Activated CD4-positive, alpha-beta T cell treated with anti-CD3 and anti-CD28 coated beads, Interleukin-10, Interleukin-2, amounts not matched to agents 100 ng/mL and 50 ng/mL, durations not matched to agents 16 hours and 8 hours (primary cell): ENCODE measurements around the gene PI4KA.
"Not testable (repeated sequence)": the region's sequence is repeated elsewhere in the genome, so short reads cannot be mapped to it uniquely, and the experiment has no call there.

Experiments
- DNase-seq: peaks from one replicate; pipeline ENCODE4 v3.0.0-alpha.2; 2020

Gene PI4KA

DNA sequence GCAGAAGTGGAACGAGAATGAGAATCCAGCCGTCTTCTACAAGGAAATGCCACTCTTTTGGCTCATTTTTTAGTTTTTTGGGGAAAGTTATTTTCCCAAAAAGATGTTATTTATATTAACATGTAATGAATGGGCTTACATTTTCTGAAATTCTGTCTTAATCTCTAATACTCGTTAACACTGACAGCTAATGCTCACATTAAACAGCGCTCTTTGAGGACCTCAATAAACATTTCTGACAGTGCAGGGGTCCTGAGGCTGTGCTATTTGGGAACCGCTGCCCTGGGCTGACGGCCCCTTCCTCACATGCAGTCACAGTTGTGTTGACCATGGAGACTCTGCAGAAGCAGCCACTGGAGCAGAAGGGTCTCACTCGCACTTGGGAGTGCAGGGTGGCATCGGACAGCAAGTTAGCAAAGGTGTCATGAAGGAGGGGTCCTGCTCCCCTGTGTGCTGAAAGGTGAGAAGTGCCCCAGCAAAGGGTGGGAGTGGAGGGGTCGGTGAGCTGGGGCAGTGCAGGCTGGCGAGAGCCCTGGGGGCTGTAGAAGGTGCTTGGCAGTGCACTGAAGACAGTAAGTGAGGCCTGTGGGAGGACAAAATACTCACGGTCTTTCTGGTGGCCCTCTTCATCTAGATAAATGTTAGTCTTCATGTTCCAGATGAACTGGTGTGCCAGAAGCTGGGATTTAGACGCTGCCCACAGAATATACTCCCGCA is 137.8 kb downstream of the PI4KA start:
- no peak for DNase-seq

DNA sequence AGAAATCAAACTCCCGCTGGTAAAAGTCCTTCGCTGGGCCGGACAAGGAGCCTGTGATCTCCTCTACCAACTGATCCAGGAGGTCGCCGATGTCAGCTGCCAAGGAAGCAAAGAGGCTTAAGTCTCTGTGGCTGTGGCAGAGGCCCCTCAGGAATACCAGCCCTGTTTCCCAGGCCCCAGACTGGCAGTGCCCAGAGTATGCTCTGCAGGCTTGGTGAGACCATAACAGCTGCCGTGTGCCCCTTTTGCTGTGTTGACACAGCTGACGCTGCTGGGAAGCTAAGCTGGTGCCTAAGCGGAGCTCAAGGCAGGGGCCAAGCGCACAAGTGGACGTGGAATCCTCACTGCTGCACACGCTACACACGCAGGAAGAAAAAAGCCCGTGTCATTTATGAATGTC is 139.9 kb downstream of the PI4KA start:
- DNase-seq, result not testable (repeated sequence)

DNA sequence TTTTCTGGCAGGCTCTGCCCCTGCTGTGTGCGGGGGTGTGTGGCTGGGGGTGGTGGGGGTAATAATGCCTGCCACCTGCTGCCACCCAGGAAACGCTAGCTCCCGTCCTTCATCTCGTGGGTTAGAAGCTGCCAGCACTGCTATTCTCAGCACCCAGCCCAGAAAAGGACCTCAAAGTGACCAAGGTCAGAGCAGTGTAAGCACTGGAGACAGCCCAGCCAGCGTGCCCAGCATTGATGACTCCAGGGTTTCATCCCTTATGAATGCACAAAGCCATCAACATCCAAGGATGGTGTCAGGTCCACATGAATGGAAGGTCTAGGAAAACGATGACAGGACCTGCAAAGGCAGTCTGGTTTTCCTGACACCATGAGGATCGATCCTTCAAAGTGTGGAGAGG is 140.6 kb downstream of the PI4KA start:
- not testable (repeated sequence) for DNase-seq

DNA sequence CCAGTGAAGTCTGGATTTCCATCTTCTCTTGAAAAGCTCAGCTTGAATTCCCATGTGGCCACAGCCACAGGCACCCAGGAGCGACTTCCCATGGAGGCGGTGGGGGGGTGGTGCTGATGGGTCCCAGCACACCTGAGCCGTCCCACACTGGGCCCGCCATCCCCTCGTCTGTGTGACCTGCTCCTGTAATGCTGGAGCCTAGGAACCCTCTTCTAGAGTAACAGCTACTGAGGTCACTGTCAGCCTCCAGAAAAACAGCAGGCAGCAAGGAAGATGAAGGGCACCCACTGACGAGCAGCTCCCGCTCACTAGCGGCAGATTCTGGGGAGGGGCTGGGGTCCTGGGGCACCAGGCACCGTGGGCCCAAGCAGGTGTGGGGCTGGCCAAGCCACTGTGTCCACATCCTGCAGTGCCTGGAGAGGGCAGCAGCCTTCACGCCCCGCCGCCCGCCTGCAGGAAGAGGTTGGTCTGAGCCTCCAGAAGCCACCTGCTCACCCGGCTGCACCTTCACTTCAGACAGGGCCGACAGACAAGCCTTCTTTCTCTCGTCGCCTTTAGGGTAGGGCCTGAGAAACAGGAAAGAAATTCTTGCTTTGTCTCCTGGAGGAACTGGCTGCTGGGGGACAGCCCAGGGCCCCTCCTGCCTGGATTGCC is 141.3 kb downstream of the PI4KA start:
- not testable (repeated sequence) for DNase-seq

DNA sequence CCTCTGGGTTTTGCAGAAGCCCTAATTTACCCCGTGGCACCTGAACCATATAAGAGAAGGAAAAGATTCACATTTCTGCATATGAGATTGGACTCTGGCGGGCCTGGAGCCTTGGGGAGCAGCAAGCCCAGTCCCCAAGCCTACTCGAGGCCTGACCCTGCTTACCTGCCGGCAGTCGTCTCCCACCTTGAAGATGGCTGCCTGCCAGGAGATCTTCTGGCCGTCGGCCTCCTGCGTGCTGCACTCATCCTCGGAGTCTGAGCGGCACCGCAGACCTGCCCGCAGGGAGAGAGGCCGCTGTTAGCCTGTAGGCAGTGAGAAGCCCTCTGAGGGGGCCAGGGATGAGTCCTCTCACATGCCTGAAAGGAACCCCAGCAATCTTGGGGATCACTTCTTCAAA is 145.5 kb downstream of the PI4KA start:
- not testable (repeated sequence) for DNase-seq

DNA sequence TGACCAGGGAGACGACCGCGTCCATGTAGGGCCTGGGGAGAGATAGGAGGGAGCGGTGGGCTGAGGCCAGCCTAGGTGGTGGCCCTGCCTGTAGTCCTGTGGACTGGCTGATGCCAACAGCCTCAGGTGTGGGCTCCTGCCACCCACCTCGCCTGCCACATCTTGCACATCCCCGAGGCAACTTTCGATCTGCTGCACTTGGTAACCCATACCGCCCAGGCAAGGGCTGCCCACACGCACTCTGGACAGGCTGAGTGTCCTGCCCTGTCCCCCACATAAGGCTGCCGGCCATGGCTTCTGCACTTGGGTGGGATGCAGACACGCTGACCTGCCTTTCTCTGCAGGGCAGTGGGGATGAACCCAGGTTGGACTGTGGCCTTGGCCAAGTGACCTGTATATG is 148.6 kb downstream of the PI4KA start:
- not testable (repeated sequence) for DNase-seq

DNA sequence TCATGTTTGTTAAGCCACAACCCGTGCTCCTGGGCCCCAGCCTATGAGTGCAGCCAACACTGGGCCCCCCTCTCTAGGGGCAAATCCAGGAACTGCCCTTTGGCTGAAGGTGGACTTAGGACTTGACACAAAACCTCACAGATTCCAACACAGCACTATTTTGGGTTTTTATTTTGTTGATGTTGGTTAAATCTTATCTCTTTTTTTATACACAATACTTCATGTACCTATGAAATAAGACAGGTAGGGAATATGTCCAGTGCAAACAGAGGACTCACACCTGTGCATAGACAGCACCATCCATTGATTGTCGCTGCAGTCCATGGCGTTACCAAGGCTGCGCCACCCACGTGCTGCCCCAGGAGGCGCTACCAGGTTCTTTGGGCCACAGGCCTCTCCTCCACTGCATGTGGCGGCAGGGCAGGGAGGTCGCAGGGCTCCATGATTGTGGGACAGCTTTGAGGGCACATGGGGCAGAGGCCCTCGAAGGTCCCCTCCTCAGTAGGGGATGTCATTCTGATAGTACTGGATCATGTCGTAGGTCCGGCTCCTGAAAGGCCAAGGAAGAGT is 151.0 kb downstream of the PI4KA start:
- not testable (repeated sequence) for DNase-seq

DNA sequence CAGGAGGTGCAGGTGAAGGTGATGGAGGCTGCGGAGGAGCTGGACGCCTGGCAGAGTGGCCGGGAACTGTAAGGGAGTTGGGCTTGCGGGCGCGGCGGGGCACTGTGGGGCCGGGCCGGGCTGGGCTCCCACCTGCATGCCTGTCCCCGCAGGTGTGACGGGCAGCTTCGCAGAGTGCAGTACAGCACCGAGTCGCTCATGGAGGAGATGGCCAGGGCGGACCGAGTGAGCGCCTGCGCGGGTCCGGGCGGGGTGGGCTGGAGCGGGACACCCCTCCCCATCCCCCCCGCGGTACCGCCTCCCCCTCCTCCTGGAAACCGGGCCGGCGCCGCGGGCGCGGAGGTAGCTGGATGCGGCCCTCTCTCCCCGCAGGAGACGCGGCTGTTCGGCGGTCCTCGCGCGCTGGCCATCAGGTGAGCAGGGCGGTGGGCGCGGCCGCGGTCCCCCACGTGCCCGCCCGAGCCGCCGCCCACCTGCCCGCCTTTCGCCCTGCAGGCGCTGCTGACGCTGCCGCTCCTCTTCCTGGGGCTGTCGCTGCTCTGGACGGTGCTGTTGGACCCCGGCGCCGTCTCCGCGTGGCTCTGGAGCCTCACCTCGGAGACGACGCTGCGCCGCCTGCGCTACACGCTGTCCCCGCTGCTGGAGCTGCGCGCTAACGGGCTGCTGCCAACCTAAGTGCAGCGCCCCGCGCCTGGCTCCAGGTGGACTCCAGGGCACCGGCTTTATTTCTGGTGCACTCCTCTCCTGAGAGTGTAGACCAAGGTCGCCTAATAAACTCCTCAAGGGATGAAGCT is 154.6 kb downstream of the PI4KA start:
- DNase-seq, result not testable (repeated sequence)

DNA sequence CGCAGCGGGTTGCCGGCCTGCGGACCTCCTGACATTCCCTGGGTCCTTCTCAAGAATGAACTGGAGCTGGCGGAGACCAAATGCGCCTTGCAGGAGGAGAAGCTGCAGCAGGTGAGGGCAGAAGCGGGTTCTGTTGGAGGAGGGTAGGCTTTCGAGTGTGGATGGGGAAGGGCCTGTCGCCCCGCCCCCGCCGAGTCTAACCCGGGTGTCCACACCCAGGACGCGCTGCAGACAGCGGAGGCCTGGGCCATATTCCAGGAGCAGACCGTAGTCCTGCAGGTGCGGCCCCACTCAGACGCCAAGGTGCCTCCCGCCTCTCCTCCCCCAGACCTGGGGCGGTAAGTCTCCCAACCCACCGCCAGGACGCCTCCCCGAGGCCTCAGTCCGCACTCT is 155.2 kb downstream of the PI4KA start:
- not testable (repeated sequence) for DNase-seq

DNA sequence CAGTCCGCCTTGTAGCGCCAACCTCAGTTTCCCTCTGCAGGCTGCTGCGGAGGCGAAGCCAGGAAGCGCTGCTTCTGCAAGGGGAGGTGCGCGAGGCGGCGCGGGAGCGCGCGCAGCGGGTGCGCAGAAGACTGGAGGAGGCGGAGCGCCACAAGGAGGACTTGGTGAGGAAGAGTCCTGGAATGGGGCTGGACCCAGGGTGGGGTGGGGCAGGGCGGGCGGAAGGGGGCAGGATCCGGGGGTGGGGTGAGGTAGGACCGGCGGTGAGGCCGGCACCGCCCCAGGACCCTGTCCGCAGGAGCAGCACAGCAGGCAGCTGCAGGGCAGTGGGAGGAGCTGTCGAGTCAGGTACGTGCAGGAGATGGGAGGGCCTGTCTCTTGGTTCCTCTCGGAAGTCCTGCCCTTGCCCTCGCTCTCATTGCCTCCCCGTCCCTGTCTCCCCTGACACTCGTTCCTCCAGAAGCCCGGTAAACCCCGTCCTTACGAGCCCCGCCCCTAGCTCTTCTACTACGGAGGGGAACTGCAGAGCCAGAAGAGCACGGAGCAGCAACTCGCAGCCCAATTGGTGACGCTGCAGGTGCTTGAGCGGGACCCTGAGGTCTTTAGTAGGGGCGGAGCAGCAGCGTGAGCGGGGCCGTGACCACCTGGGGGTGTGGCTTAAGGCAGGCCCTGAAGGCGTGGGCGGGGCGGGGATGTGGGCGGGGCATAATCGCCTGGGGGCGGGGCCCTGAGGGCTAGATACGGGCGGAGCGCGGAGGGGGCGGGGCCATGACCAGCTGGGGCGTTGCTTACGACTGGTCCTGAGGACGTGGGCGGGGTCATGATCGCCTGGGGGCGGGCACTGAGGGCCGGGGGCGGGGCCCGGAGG is 155.8 kb downstream of the PI4KA start:
- DNase-seq, result peak; percentile 96

DNA sequence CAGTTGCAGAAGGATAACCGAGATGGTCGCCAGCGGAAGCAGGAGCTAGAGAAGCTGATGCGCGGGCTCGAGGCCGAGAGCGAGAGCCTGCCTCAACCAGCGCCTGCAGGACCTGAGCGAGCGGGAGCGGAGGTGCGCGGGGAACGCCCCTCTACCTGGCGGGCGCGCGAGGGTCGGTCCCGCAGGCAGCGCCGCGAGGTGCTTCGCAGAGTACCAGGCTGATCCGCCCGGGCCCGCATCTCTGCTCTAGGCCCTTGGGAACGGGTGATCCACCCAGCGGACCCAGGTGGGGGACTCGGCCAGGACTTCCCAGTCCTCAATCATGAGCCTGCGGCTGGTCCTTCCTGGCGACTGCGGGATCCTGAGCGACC is 156.5 kb downstream of the PI4KA start:
- not testable (repeated sequence) for DNase-seq

DNA sequence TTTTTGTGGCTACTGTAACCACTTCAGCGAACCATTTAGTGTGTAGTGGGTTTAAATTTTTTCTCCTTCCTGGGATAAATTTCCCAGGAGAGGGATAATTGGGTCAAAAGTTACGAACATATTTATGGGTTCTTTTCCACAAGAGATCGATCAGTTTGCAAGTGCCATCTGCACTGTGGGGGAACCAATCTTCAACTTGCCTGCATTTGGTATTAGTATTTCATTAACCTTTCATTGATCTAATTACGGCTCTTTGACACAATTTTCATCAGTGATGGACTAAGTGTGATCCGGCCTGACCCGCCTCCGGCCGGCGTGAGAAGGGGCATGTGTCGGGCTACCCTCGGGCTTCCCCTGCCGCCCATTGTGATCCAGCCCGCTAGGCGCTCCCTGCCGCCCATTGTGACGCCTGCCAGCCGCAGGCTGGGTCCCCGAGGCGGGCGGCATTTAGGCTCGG is 156.9 kb downstream of the PI4KA start:
- not testable (repeated sequence) for DNase-seq

DNA sequence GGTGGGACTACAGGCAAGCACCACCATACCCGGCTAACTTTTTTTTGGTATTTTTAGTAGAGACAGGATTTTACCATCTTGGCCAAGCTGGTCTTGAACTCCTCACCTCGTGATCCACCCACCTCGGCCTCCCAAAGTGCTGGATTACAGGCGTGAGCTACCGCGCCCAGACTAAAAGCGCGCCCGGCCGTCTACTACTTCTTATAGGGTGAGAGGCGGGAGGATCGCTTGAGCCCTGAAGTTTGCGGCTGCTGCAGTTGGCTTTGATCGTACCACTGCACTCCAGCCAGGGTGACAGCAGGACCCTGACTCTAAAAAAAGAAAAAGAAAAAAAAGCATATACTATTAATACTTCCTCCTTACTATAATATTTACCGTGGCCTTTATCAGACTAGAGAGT is 158.3 kb downstream of the PI4KA start:
- DNase-seq, result not testable (repeated sequence)

DNA sequence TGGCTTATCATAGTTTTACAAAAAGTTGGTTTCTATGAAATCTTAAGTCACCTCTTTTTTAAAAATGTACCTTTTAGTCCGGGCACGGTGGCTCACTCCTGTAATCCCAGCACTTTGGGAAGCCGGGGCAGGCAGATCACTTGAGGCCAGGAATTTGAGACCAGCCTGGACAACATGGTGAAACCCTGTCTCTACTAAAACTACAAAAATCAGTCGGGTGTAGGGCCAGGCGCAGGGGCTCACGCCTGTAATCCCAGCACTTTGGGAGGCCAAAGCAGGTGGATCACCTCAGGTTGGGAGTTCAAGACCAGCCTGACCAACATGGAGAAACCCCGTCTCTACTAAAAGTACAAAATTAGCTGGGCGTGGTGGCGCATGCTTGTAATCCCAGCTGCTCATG is 158.8 kb downstream of the PI4KA start:
- not testable (repeated sequence) for DNase-seq

DNA sequence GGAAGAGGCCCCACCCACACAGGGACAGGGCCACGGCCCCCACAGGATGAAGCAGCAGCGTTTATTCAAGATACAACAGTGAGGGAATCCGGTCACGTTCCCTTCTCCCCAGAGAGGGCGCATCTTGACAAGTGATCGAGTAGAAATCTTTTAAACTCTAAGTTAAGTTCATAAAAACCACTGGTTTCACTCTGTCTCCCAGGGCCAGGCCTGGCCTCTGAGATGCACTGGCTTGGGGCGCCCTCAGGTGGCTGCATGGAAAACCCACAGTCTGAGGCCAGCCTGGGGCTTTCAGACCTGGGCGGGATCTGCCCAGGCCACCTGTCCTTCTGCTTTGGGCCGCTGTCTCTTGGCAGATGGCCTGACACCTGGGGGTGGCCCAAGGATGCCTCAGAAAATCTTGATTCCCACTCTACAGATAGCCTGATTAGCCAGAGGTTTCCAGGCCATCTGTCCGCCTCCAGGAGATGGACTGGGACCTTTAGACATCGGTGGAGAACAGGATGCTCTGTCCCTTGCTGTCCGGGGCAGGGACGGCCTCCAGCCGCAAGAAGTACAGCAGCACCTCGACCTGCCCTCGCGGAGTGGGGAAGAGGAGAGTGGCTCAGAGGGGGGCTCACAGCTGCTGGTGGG is 161.0 kb downstream of the PI4KA start:
- peak; percentile 84 for DNase-seq

DNA sequence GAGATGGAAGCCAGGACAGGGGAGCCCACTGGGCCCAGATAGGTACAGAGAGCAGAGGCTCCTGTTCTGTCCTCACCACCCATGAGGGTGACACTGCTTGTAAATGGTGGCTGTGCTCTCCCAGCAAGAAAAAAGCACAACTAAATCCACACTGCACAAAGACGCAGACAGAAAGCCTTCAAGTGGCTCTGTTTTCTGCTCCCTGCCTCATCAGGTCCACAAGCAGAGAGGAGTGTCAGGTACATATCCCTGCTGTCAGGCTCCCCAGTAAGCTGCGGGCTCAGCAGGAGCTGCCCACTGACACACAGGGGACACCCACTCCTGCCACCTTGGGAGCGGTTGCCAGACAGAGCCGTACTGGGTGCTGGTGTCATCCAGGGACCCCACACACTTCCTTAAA is 162.6 kb downstream of the PI4KA start:
- not testable (repeated sequence) for DNase-seq

DNA sequence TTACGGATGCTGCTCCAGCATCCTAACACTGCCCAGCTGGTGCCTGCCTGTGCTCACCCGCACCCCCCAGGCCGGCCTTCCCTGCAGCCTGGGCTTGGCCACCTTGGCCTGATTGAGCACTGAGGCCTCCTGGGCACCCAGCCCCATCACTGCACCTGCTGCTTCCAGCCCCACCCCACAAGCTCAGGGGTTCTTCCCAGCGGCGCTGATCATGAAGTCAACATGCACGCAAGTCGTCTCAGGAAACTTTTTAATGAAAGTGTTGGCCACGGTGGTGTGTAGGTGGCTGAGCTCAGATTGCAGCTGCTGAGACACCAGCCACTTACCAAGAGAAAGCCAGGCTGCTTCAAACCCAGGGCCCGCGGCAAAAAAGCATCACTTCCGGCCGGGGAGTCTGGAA is 163.4 kb downstream of the PI4KA start:
- not testable (repeated sequence) for DNase-seq

DNA sequence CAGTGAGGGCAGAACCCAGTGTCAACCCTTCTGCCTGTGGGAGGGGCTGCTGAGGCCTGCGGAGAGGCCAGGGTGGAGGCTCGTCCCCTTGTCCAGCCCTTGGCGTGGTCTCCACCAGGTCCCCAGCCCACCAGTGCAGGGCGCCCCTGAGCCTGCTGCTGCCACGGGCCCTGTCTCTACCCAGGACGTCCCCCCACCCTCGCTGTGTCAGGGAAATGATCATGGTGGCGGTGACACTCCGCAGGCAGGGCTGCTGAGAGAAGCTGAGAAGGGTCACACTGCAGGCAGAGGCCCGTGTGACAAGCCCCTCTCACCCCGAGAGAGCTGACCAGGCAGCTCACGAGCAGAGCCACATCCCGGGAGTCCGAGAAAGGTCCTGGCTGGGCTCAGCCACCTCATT is 164.4 kb downstream of the PI4KA start:
- not testable (repeated sequence) for DNase-seq

DNA sequence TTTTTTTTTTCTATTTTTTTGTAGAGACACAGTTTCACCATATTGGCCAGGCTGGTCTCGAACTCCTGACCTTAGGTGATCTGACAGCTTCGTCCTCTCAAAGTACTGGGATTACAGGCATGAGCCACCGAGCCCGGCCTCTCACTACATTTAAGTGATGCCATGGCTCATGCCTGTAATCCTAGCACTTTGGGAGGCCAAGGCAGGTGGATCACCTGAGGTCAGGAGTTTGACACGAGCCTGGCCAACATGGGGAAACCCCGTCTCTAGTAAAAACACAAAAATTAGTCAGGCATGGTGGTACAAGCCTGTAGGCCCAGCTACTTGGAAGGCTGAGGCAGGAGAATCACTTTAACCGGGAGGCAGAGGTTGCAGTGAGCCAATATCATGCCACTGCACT is 165.7 kb downstream of the PI4KA start:
- DNase-seq, result not testable (repeated sequence)

DNA sequence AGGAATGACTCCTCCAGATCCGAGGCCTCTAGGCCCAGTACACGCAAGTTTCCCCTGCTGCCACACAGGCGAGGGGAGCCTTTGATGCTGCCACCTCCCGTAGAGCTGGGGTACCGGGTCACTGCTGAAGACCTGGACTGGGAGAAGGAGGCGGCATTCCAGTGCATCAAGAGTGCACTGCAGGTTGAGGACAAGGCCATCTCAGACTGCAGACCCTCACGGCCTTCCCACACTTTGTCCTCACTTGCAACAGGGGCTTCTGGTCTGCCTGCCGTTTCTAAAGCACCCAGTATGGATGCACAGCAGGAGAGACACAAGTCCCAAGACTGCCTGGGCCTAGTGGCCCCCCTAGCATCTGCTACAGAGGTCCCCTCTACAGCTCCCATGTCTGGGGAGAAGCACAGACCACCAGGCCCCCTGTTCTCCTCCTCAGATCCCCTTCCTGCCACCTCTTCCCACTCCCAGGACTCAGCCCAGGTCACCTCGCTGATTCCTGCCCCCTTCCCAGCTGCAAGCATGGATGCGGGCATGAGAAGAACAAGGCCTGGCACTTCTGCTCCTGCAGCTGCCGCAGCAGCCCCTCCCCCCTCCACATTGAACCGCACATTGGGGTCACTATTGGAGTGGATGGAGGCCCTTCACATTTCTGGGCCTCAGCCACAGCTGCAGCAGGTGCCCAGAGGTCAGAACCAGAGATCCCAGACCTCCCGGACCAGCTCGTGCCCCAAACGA is 167.9 kb downstream of the PI4KA start:
- not testable (repeated sequence) for DNase-seq
